GM18507 (cell line): Measurements from ENCODE around the gene SLC9A6.
A peak's percentile ranks its signal among the peaks of the same experiment; 100 is the strongest.

Experiments used
- DNase-seq: peaks from one replicate; pipeline ENCODE4 v3.0.0; 2011; ENCODE audit warnings: low read depth; ENCODE audit not compliant: insufficient read length; ENCODE audit errors: extremely low spot score
- FAIRE-seq: peaks from 2 replicates; lab custom pipeline; 2011; peaks lifted over from hg19 to GRCh38; lab: Jason Lieb, UNC

SLC9A6 gene

GRCh38 chrX:135985157-135985972 lies at the start of gene SLC9A6:
TSS of gene SLC9A6 (plus strand) at chrX:135985435. CDS start at chrX:135985659, 224 bp downstream.
- DNase-seq: peak; percentile 46
- peak; percentile 65 for FAIRE-seq

- no peak for DNase-seq
- no peak for FAIRE-seq
These were observed 40.7 kb upstream of the SLC9A6 start for GRCh38 chrX:135944486-135944885.

- DNase-seq (no peak), FAIRE-seq (no peak)
These were observed 33.9 kb upstream of the SLC9A6 start for GRCh38 chrX:135951291-135951690.

GRCh38 chrX:135973025-135973547 lies 12.1 kb upstream of the SLC9A6 start:
- DNase-seq (no peak), FAIRE-seq (peak; percentile 51)

GRCh38 chrX:135973548-135974278 lies 11.5 kb upstream of the SLC9A6 start, which contains the start of gene MMGT1:
TSS of gene MMGT1 (minus strand) at chrX:135973988. CDS start at chrX:135973675, 313 bp downstream.
- FAIRE-seq (peak; percentile 81), DNase-seq (peak; percentile 77)

- DNase-seq (peak; percentile 45), FAIRE-seq (peak; percentile 47)
These were observed 10.9 kb upstream of the SLC9A6 start for GRCh38 chrX:135974279-135974856.

- FAIRE-seq: no peak
These were observed 9.8 kb upstream of the SLC9A6 start for GRCh38 chrX:135975421-135975820.

GRCh38 chrX:135977611-135978010 lies 7.6 kb upstream of the SLC9A6 start:
- no peak for DNase-seq
- FAIRE-seq: no peak

More at GRCh38 chrX:135975421-135975820, 9.8 kb upstream of the SLC9A6 start:
- DNase-seq: no peak

GRCh38 chrX:135981010-135981409 lies 4.2 kb upstream of the SLC9A6 start:
- DNase-seq (no peak), FAIRE-seq (no peak)

GRCh38 chrX:135981668-135982067 lies 3.6 kb upstream of the SLC9A6 start:
- no peak for DNase-seq
- no peak for FAIRE-seq

GRCh38 chrX:135982860-135983259 lies 2.4 kb upstream of the SLC9A6 start:
- DNase-seq: no peak
- FAIRE-seq: no peak

- peak; percentile 12 for FAIRE-seq
- no peak for DNase-seq
These were observed 979 bp upstream of the SLC9A6 start for GRCh38 chrX:135984256-135984655.

- FAIRE-seq (peak; percentile 64), DNase-seq (no peak)
These were observed 461 bp upstream of the SLC9A6 start for GRCh38 chrX:135984791-135985156.

- DNase-seq (no peak), FAIRE-seq (no peak)
These were observed 707 bp downstream of the SLC9A6 start for GRCh38 chrX:135985973-135986310.

- no peak for FAIRE-seq
- no peak for DNase-seq
These were observed 3.0 kb downstream of the SLC9A6 start for GRCh38 chrX:135988245-135988644.

GRCh38 chrX:136015016-136015415 lies 29.8 kb downstream of the SLC9A6 start:
- FAIRE-seq (no peak), DNase-seq (no peak)

GRCh38 chrX:136016881-136017280 lies 31.6 kb downstream of the SLC9A6 start:
- FAIRE-seq (no peak), DNase-seq (no peak)

- DNase-seq (no peak), FAIRE-seq (no peak)
These were observed 34.0 kb downstream of the SLC9A6 start for GRCh38 chrX:136019226-136019625.

- peak; percentile 74 for FAIRE-seq
- DNase-seq: no peak
These were observed 35.9 kb downstream of the SLC9A6 start for GRCh38 chrX:136021160-136021559.

- FAIRE-seq (peak; percentile 69), DNase-seq (no peak)
These were observed 36.7 kb downstream of the SLC9A6 start for GRCh38 chrX:136021903-136022302.
